Measurements from ENCODE around the gene ACOXL.

ACOXL gene

GRCh38 chr2:111050701-111051376 lies 318.5 kb downstream of the ACOXL start:
- ATAC-seq = no peak
- peaks cover 48% of the 10 kb centered on the region for H3K4me1 Mint-ChIP-seq
- H3K27me3 Mint-ChIP-seq = peaks cover 21% of the 10 kb centered on the region
- H3K27ac Mint-ChIP-seq = peak overlapping the region; percentile 73
- H3K36me3 Mint-ChIP-seq = peaks cover 7% of the 10 kb centered on the region
- H3K4me3 Mint-ChIP-seq = peak overlapping the region; percentile 7
- H3K9me3 Mint-ChIP-seq = peaks cover 10% of the 10 kb centered on the region

GRCh38 chr2:111052621-111053020 lies 320.2 kb downstream of the ACOXL start:
- Mint-ChIP-seq H3K4me3 (no peak overlapping the region), H3K9me3 (no peaks in the 10 kb centered on the region), H3K4me1 (peaks cover 58% of the 10 kb centered on the region), H3K27me3 (peaks cover 8% of the 10 kb centered on the region), H3K36me3 (no peaks in the 10 kb centered on the region), H3K27ac (no peak overlapping the region)
- ATAC-seq = no peak

- Mint-ChIP-seq H3K9me3 (no peaks in the 10 kb centered on the region), H3K4me3 (no peak overlapping the region), H3K27me3 (peaks cover 8% of the 10 kb centered on the region), H3K4me1 (peaks cover 64% of the 10 kb centered on the region), H3K36me3 (no peaks in the 10 kb centered on the region), H3K27ac (peak overlapping the region; percentile 77)
- ATAC-seq = no peak
Measured at GRCh38 chr2:111053266-111053665, 320.9 kb downstream of the ACOXL start.

- Mint-ChIP-seq H3K27me3 (peaks cover 8% of the 10 kb centered on the region), H3K4me3 (no peak overlapping the region), H3K4me1 (peaks cover 62% of the 10 kb centered on the region), H3K27ac (peak overlapping the region; percentile 77), H3K36me3 (no peaks in the 10 kb centered on the region), H3K9me3 (no peaks in the 10 kb centered on the region)
- no peak for ATAC-seq
Measured at GRCh38 chr2:111053825-111054515, 321.6 kb downstream of the ACOXL start.

- peaks cover 53% of the 10 kb centered on the region for H3K4me1 Mint-ChIP-seq
- peaks cover 4% of the 10 kb centered on the region for H3K9me3 Mint-ChIP-seq
- peaks cover 17% of the 10 kb centered on the region for H3K27me3 Mint-ChIP-seq
- H3K36me3 Mint-ChIP-seq = peaks cover 8% of the 10 kb centered on the region
- ATAC-seq = peak; percentile 90
- peak overlapping the region; percentile 19 for H3K4me3 Mint-ChIP-seq
- peak overlapping the region; percentile 77 for H3K27ac Mint-ChIP-seq
Measured at GRCh38 chr2:111054791-111055691, 322.7 kb downstream of the ACOXL start.

- Mint-ChIP-seq H3K4me3 (no peak overlapping the region), H3K27ac (peak overlapping the region; percentile 77), H3K27me3 (peaks cover 18% of the 10 kb centered on the region), H3K36me3 (peaks cover 12% of the 10 kb centered on the region), H3K4me1 (peaks cover 49% of the 10 kb centered on the region), H3K9me3 (peaks cover 6% of the 10 kb centered on the region)
- ATAC-seq = no peak
Measured at GRCh38 chr2:111055735-111056134, 323.4 kb downstream of the ACOXL start.

GRCh38 chr2:111057045-111057444 lies 324.7 kb downstream of the ACOXL start:
- Mint-ChIP-seq H3K27ac (peak overlapping the region; percentile 79), H3K36me3 (peaks cover 16% of the 10 kb centered on the region), H3K27me3 (peaks cover 20% of the 10 kb centered on the region), H3K4me1 (peaks cover 58% of the 10 kb centered on the region), H3K4me3 (no peak overlapping the region), H3K9me3 (peaks cover 8% of the 10 kb centered on the region)
- ATAC-seq = peak; percentile 64

GRCh38 chr2:111057721-111058120 lies 325.3 kb downstream of the ACOXL start:
- Mint-ChIP-seq H3K27me3 (peaks cover 20% of the 10 kb centered on the region), H3K36me3 (peaks cover 16% of the 10 kb centered on the region), H3K27ac (peak overlapping the region; percentile 79), H3K4me1 (peaks cover 64% of the 10 kb centered on the region), H3K4me3 (no peak overlapping the region), H3K9me3 (peaks cover 8% of the 10 kb centered on the region)
- ATAC-seq = peak; percentile 71

GRCh38 chr2:111058264-111058663 lies 325.9 kb downstream of the ACOXL start:
- H3K27me3 Mint-ChIP-seq = peaks cover 20% of the 10 kb centered on the region
- H3K4me1 Mint-ChIP-seq = peaks cover 67% of the 10 kb centered on the region
- peaks cover 8% of the 10 kb centered on the region for H3K9me3 Mint-ChIP-seq
- ATAC-seq = no peak
- no peak overlapping the region for H3K4me3 Mint-ChIP-seq
- peak overlapping the region; percentile 79 for H3K27ac Mint-ChIP-seq
- peaks cover 16% of the 10 kb centered on the region for H3K36me3 Mint-ChIP-seq

- peaks cover 20% of the 10 kb centered on the region for H3K27me3 Mint-ChIP-seq
Measured at GRCh38 chr2:111061191-111061590, 328.8 kb downstream of the ACOXL start.

GRCh38 chr2:111062417-111062816 lies 330.0 kb downstream of the ACOXL start:
- Mint-ChIP-seq H3K4me1 (peaks cover 42% of the 10 kb centered on the region), H3K27ac (no peak overlapping the region), H3K36me3 (peaks cover 16% of the 10 kb centered on the region), H3K4me3 (peak overlapping the region; percentile 44), H3K9me3 (peaks cover 11% of the 10 kb centered on the region), H3K27me3 (peaks cover 20% of the 10 kb centered on the region)
- no peak for ATAC-seq

More at GRCh38 chr2:111061191-111061590, 328.8 kb downstream of the ACOXL start:
- H3K4me3 Mint-ChIP-seq = no peak overlapping the region
- ATAC-seq = no peak
- H3K36me3 Mint-ChIP-seq = peaks cover 16% of the 10 kb centered on the region
- H3K27ac Mint-ChIP-seq = no peak overlapping the region
- H3K9me3 Mint-ChIP-seq = peaks cover 11% of the 10 kb centered on the region
- peaks cover 48% of the 10 kb centered on the region for H3K4me1 Mint-ChIP-seq

- no peaks in the 10 kb centered on the region for H3K36me3 Mint-ChIP-seq
- peak; percentile 55 for ATAC-seq
- H3K9me3 Mint-ChIP-seq = peaks cover 3% of the 10 kb centered on the region
- peaks cover under 1% of the 10 kb centered on the region for H3K27me3 Mint-ChIP-seq
- peaks cover 30% of the 10 kb centered on the region for H3K4me1 Mint-ChIP-seq
- no peak overlapping the region for H3K27ac Mint-ChIP-seq
- no peak overlapping the region for H3K4me3 Mint-ChIP-seq
Measured at GRCh38 chr2:111066062-111066593, 333.8 kb downstream of the ACOXL start.

- H3K9me3 Mint-ChIP-seq = peaks cover 3% of the 10 kb centered on the region
- no peaks in the 10 kb centered on the region for H3K36me3 Mint-ChIP-seq
- no peak overlapping the region for H3K27ac Mint-ChIP-seq
- H3K4me3 Mint-ChIP-seq = no peak overlapping the region
- H3K4me1 Mint-ChIP-seq = peaks cover 25% of the 10 kb centered on the region
- no peak for ATAC-seq
- H3K27me3 Mint-ChIP-seq = no peaks in the 10 kb centered on the region
Measured at GRCh38 chr2:111068435-111069058, 336.2 kb downstream of the ACOXL start.

- no peak overlapping the region for H3K4me3 Mint-ChIP-seq
- H3K9me3 Mint-ChIP-seq = peaks cover 3% of the 10 kb centered on the region
- H3K27me3 Mint-ChIP-seq = no peaks in the 10 kb centered on the region
- no peak for ATAC-seq
- no peaks in the 10 kb centered on the region for H3K36me3 Mint-ChIP-seq
- H3K4me1 Mint-ChIP-seq = peaks cover 25% of the 10 kb centered on the region
- no peak overlapping the region for H3K27ac Mint-ChIP-seq
Measured at GRCh38 chr2:111069722-111070121, 337.3 kb downstream of the ACOXL start.
